OCI-LY1 (cell line): Measurements from ENCODE around the gene FANCC.

Experiments
- H2AFZ ChIP-seq: fragments of 200-600 bp; sonication (generic), shearing (Covaris generic); 2 replicates; pipeline ENCODE4 v1.6.0; 2014; ENCODE audit warnings: antibody characterized with exemption, mild to moderate bottlenecking, low read length
- H3F3A ChIP-seq: fragments of 200-600 bp; sonication (generic), shearing (Covaris generic); 2 replicates; pipeline ENCODE4 v1.6.0; 2014; ENCODE audit warnings: mild to moderate bottlenecking, antibody characterized with exemption, low read length, moderate library complexity; ENCODE audit not compliant: insufficient read depth
- H3K27ac ChIP-seq: fragments of 200-600 bp; sonication (generic); 2 replicates; pipeline ENCODE4 v1.5.1; 2014; ENCODE audit warnings: low read length, mixed run types, mild to moderate bottlenecking, low read depth; ENCODE audit not compliant: poor library complexity, severe bottlenecking
- H3K27me3 ChIP-seq: fragments of 200-600 bp; sonication (generic); 2 replicates; pipeline ENCODE4 v1.6.0; 2014; ENCODE audit warnings: antibody characterized with exemption, mild to moderate bottlenecking, low read length, moderate library complexity; ENCODE audit not compliant: insufficient read depth
- H3K36me3 ChIP-seq: fragments of 200-600 bp; sonication (generic); 2 replicates; pipeline ENCODE4 v1.6.1; 2014; ENCODE audit warnings: mild to moderate bottlenecking, antibody characterized with exemption, low read length, moderate library complexity, mixed read lengths; ENCODE audit not compliant: insufficient read depth
- H3K4me1 ChIP-seq: fragments of 200-600 bp; sonication (generic); 2 replicates; pipeline ENCODE4 v1.5.1; 2014; ENCODE audit warnings: mild to moderate bottlenecking, low read length, moderate library complexity; ENCODE audit not compliant: insufficient read depth, severe bottlenecking
- H3K4me2 ChIP-seq: fragments of 200-600 bp; sonication (generic), shearing (Covaris generic); 2 replicates; pipeline ENCODE4 v1.6.1; 2014; ENCODE audit warnings: low read length
- H3K4me3 ChIP-seq: fragments of 200-600 bp; sonication (generic); 2 replicates; pipeline ENCODE4 v1.5.1; 2014; ENCODE audit warnings: low read length, low read depth, mild to moderate bottlenecking, mixed read lengths; ENCODE audit not compliant: poor library complexity, severe bottlenecking
- H3K79me2 ChIP-seq: fragments of 200-600 bp; shearing (Covaris generic); 2 replicates; pipeline ENCODE4 v1.6.1; 2016; ENCODE audit warnings: mixed run types, low read length, mixed read lengths; ENCODE audit not compliant: insufficient read depth
- H3K9ac ChIP-seq: fragments of 200-600 bp; sonication (generic), shearing (Covaris generic); 2 replicates; pipeline ENCODE4 v1.6.1; 2014; ENCODE audit warnings: mild to moderate bottlenecking, low read length, mixed read lengths
- H3K9me2 ChIP-seq: fragments of 200-600 bp; sonication (generic), shearing (Covaris generic); 2 replicates; pipeline ENCODE4 v1.6.1; 2014; ENCODE audit warnings: low read depth, mild to moderate bottlenecking, low read length, mixed read lengths
- H3K9me3 ChIP-seq: fragments of 200-600 bp; shearing (Covaris generic); 2 replicates; pipeline ENCODE4 v1.6.1; 2014; ENCODE audit warnings: low read length, mixed read lengths
- H4K20me1 ChIP-seq: fragments of 200-600 bp; sonication (generic), shearing (Covaris generic); 2 replicates; pipeline ENCODE4 v1.6.0; 2016; ENCODE audit warnings: mild to moderate bottlenecking, low read length; ENCODE audit not compliant: insufficient read depth
- EZH2 ChIP-seq: fragments of 200-600 bp; sonication (generic), shearing (Covaris generic); IDR thresholded peaks from 2 replicates; pipeline ENCODE4 v1.8.0; 2017; ENCODE audit warnings: borderline replicate concordance, mixed run types, mild to moderate bottlenecking, antibody characterized with exemption, low read length, moderate library complexity, mixed read lengths
- TF ChIP-seq, protein P1 (sequence below): fragments of 200-600 bp; sonication (generic), shearing (Covaris generic); IDR thresholded peaks from 2 replicates; pipeline ENCODE4 v1.5.1; 2017; ENCODE audit warnings: mild to moderate bottlenecking, antibody characterized with exemption, low read length, moderate library complexity, mixed read lengths

FANCC gene

DNA sequence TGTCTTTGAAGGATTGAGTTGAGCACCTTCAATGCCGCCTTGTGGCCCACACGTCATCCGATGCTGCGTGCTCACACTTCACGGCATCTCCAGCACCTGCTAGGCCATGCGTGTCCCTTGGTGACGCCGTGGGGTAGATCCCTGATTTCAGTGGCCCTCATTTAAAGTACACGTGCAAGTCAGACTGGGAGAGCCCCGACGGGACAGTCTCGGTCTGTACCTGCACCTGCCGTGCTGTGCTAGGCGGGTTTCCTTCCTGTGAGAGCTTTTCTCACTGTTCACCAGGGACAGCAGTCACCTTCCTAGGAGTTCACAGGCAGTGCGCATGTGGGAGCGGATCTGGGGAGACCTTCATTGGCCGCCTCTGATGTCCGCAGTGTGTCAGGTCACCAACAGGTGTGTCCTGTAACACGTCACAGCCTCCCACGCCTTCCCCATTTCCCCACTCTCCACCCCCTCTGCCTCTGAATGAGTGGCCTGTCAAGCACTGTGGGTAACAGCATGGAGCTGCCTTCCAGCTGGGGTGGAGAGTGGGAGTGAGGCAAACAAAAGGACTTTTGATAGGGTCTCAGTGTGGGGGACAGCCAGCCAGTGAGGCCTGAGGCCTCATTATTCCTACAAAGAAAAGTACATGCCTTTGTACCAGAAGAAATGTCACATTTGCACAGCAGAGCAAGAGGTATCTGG is 236.4 kb downstream of the FANCC start:
- peaks cover 27% of the 10 kb centered on the region; the same call in 1 of the 2 replicates for H3K36me3 ChIP-seq
- no peaks in the 10 kb centered on the region for H3K79me2 ChIP-seq
- no peak overlapping the region for H3K27ac ChIP-seq
- H3K4me1 ChIP-seq: no peaks in the 10 kb centered on the region
- no peak overlapping the region for H2AFZ ChIP-seq
- H3K4me2 ChIP-seq: no peak overlapping the region
- H3F3A ChIP-seq: no peaks in the 10 kb centered on the region
- no peaks in the 10 kb centered on the region for H3K9me3 ChIP-seq
- no peaks in the 10 kb centered on the region for H3K27me3 ChIP-seq
- H4K20me1 ChIP-seq: no peaks in the 10 kb centered on the region
- no peaks in the 10 kb centered on the region for H3K9me2 ChIP-seq
- TF ChIP-seq EZH2: no peak
- TF ChIP-seq, protein P1, sequence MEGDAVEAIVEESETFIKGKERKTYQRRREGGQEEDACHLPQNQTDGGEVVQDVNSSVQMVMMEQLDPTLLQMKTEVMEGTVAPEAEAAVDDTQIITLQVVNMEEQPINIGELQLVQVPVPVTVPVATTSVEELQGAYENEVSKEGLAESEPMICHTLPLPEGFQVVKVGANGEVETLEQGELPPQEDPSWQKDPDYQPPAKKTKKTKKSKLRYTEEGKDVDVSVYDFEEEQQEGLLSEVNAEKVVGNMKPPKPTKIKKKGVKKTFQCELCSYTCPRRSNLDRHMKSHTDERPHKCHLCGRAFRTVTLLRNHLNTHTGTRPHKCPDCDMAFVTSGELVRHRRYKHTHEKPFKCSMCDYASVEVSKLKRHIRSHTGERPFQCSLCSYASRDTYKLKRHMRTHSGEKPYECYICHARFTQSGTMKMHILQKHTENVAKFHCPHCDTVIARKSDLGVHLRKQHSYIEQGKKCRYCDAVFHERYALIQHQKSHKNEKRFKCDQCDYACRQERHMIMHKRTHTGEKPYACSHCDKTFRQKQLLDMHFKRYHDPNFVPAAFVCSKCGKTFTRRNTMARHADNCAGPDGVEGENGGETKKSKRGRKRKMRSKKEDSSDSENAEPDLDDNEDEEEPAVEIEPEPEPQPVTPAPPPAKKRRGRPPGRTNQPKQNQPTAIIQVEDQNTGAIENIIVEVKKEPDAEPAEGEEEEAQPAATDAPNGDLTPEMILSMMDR: no peak
- H3K9ac ChIP-seq: no peak overlapping the region
- H3K4me3 ChIP-seq: no peak overlapping the region

DNA sequence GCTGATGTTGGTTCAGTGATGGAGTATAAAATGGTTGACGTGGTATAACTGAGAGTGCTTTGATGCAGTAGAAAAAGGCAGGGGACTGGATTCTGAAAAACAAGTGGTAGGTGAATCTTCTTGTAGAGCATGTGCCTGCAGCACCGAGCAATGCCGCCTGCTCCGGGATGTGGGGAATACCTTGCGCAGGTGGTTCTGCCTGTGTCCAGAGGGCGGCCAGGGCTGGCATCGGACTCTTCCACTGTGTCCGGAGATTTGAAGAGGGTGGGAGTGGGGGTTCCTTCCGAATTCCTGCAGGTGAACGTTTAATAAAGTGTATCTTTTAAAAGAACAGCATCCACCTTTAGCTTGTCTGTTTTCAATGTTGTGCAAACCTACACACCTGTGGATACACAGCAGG is 238.0 kb downstream of the FANCC start:
- Histone ChIP-seq H2AFZ (no peak overlapping the region), H3K27ac (no peak overlapping the region), H3K79me2 (no peaks in the 10 kb centered on the region), H3K9me2 (no peaks in the 10 kb centered on the region), H3K4me1 (peaks cover 4% of the 10 kb centered on the region), H3K27me3 (no peaks in the 10 kb centered on the region), H4K20me1 (no peaks in the 10 kb centered on the region), H3K9ac (no peak overlapping the region), H3K36me3 (peaks cover 27% of the 10 kb centered on the region; the same call in 1 of the 2 replicates), H3K4me2 (no peak overlapping the region), H3F3A (no peaks in the 10 kb centered on the region), H3K9me3 (no peaks in the 10 kb centered on the region), H3K4me3 (no peak overlapping the region)
- TF ChIP-seq, protein P1: no peak
- no peak for TF ChIP-seq EZH2

DNA sequence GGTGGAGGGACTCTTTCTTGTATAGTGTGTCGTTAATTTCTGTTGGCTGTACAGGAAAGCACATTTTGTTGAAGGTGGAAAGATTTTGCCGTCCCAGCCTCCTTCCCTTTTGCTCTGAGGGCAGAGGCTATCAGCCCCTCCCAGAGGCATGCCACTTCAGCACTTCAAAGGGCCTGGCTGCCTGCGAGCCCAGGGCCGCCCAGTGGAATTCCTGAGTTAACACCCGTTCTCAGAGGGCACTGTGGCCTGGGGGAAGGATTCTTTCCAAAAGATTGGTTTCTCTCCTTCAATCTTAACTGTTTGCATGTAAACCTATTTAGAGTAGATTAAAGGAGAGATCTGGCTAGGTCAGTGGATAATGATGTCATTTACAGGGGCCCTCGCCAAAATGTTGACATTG is 238.6 kb downstream of the FANCC start:
- TF ChIP-seq, protein P1: no peak
- no peak for TF ChIP-seq EZH2
- Histone ChIP-seq H3F3A (no peaks in the 10 kb centered on the region), H3K9me2 (no peaks in the 10 kb centered on the region), H3K4me3 (no peak overlapping the region), H3K36me3 (peaks cover 27% of the 10 kb centered on the region; the same call in 1 of the 2 replicates), H3K9me3 (no peaks in the 10 kb centered on the region), H3K4me1 (peaks cover 9% of the 10 kb centered on the region), H3K4me2 (no peak overlapping the region), H2AFZ (no peak overlapping the region), H4K20me1 (no peaks in the 10 kb centered on the region), H3K27ac (no peak overlapping the region), H3K79me2 (no peaks in the 10 kb centered on the region), H3K27me3 (no peaks in the 10 kb centered on the region), H3K9ac (no peak overlapping the region)
